H1 (cell line): ENCODE measurements around the gene BUD13.

Experiments used
- CEBPB ChIP-seq: IDR thresholded peaks from 2 replicates; pipeline ENCODE4 v1.6.1; 2012; ENCODE audit warnings: low read depth, low read length
- CHD2 ChIP-seq: IDR thresholded peaks from 2 replicates; pipeline ENCODE4 v1.6.1; 2012; ENCODE audit warnings: low read length, improper control_type of control experiment
- CTCF ChIP-seq, 3 experiments: IDR thresholded peaks; 1 replicate in 2 of 3; 2 replicates in 1 of 3; pipeline versions ENCODE4 v1.5.1 to v1.6.1; 2011; ENCODE audit warnings: low read length in 3 of 3, mild to moderate bottlenecking in 3 of 3, inconsistent platforms in 2 of 3, low read depth in 1 of 3, moderate library complexity in 1 of 3; ENCODE audit not compliant: insufficient read depth in 1 of 3; ENCODE audit errors: control extremely low read depth in 1 of 3
- EGR1 ChIP-seq: IDR thresholded peaks from 2 replicates; pipeline ENCODE4 v1.6.1; 2011; ENCODE audit warnings: low read depth, low read length, borderline replicate concordance
- EZH2 ChIP-seq: fragments of 200-600 bp; sonication (generic); IDR thresholded peaks from 2 replicates; pipeline ENCODE4 v1.7.1; 2012; ENCODE audit warnings: low read depth, mild to moderate bottlenecking, moderate library complexity, low read length, inconsistent platforms; ENCODE audit not compliant: severe bottlenecking
- KDM1A ChIP-seq: fragments of 200-600, 300-600 bp; sonication (generic); IDR thresholded peaks from 2 replicates; pipeline ENCODE4 v1.7.1; 2016; ENCODE audit warnings: mild to moderate bottlenecking, low read length, borderline replicate concordance
- POLR2A ChIP-seq, 2 experiments: IDR thresholded peaks; 1 replicate in 1 of 2; 2 replicates in 1 of 2; pipeline ENCODE4 v1.6.1; 2011; ENCODE audit warnings: low read depth in 2 of 2, low read length in 2 of 2, mild to moderate bottlenecking in 2 of 2; ENCODE audit errors: control extremely low read depth in 1 of 2
- POLR2AphosphoS5 ChIP-seq: IDR thresholded peaks from 2 replicates; pipeline ENCODE4 v1.6.1; 2011; ENCODE audit warnings: low read depth, low read length
- RAD21 ChIP-seq, 2 experiments: IDR thresholded peaks in 1 of 2; conservative IDR thresholded peaks in 1 of 2; 2 replicates each; pipeline ENCODE4 v1.6.1; 2011; ENCODE audit warnings: low read depth in 2 of 2, low read length in 2 of 2, improper control_type of control experiment in 1 of 2, inconsistent platforms in 1 of 2, mild to moderate bottlenecking in 1 of 2, moderate library complexity in 1 of 2
- SIRT6 ChIP-seq: IDR thresholded peaks from one replicate; pipeline ENCODE4 v1.7.1; 2012; ENCODE audit warnings: low read length, inconsistent platforms
- YY1 ChIP-seq: IDR thresholded peaks from 2 replicates; pipeline ENCODE4 v1.6.1; 2011; ENCODE audit warnings: low read depth, mild to moderate bottlenecking, low read length

GRCh38 chr11:116797816-116798215 is 25.0 kb upstream of the BUD13 start:
- TF ChIP-seq POLR2A (IDR thresholded peaks at IDR 0.05; ENCODE audit: control extremely low read depth in 1 of 2, low read depth in 2 of 2, low read length in 2 of 2) (no peak), CEBPB (no peak), YY1 (no peak), CTCF (IDR thresholded peaks at IDR 0.05; ENCODE audit: control extremely low read depth in 1 of 3, insufficient read depth in 1 of 3, low read depth in 1 of 3, low read length in 3 of 3) (no peak), SIRT6 (no peak), CHD2 (no peak), KDM1A (no peak), RAD21 (IDR thresholded peaks at IDR 0.05 in 1 of 2, conservative IDR thresholded peaks at IDR 0.05 in 1 of 2; ENCODE audit: low read depth in 2 of 2, low read length in 2 of 2) (no peak), EZH2 (no peak), EGR1 (no peak), POLR2AphosphoS5 (no peak)
